Medulla oblongata (tissue), 1 donor: ENCODE measurements around the gene KCNQ2.

ENCODE experiments used
- DNase-seq: peaks from one replicate; pipeline ENCODE4 v3.0.0-alpha.2; 2015; ENCODE audit errors: extremely low spot score

The KCNQ2 gene

DNA sequence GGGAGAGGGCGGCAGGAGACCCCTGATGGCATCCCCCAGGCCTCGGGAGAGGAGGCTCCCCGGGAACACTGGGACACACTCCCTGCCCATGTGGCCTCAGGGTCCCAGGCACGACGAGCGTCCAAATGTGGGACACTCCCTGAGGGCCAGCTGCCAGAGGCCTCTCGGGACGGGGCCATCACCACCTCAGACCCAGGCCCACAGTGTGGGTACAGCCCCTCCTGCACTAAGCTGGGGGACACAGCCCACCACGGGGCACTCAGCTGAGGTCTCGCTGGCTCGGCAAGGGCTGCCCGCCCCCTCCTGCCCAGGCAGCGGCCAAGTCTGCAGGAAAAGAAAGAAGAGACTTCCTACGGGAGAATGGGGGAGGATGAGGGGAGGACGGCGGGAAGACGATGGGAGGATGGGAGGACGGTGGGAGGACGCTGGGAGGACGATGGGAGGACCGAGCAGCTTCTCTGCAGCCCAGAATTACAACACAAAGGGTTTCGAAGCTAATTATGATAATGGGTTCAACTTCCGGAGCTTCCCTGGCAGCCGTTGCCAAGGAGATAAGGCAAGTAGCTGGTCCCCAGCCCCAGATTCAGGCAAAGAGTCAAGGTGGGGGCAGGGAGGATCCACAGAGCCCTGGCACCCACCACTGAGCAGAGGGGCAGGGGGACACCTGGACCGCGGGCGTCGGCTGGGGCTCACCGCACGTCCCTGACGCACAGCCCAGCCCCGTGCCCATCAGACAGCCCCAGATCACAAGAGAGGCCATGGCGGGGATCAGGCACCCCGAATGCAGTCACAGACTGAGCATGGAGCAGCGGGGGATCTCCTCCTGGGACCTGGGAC lies 17.5 kb downstream of the KCNQ2 start:
- DNase-seq = no peak

DNA sequence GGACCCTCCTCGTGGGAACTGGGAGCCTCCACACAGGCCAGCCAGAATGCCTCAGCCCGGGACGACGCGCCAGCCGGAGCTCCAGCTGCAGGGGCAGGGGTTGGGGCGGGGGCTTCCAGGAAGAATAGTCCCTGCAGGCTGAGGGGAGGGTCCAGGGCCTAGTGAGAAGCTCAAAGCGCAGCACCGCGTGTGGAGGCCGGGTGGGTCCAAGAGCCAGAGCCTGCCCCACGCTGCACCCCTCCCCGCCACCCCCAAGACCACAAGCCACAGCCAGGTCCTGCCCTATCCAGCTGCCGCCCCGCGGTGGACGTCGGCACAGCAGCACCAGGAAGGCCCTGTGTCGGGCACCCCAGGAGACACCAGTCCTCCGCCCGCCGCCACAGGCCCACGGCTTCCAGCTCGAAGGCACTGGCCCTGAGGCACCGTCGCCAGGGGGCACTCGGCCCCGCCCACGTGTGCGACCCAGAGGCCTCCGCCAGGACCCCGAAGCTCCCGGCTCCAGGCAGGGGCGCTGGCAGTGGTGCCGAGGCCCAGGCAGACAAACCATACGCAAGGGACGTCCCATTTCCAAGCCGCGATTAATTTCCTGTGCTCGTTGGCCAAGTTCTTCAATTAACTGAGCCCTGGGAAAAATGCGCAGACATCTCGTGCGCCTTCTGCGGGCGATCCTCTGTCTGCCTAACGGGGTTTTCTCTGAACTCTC lies 19.5 kb downstream of the KCNQ2 start:
- DNase-seq = no peak

- DNase-seq = no peak
Observed at GRCh38 chr20:63452341-63452740, 20.1 kb downstream of the KCNQ2 start.

- DNase-seq = no peak
Observed at GRCh38 chr20:63451821-63452220, 20.6 kb downstream of the KCNQ2 start.

GRCh38 chr20:63449796-63450730 lies 22.4 kb downstream of the KCNQ2 start:
- no peak for DNase-seq

DNA sequence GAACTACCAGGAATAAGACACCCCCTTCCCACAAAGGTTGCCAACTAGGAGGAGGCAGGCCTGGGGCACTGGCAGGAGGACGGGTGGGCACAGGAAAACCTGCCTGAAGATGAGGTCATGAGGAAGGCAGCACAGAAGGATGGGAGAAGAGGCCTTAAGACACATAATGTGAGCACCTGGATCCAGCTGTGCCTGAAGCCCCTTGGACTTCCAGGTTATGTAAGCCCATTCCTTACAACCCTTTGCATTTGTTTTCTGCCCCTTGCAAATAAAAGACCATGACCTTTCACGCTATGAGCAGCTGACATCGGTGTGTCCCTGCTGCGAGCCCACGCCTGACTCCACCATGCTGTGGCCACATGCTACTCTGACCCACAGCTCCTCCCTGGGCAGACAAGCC lies 23.4 kb downstream of the KCNQ2 start:
- no peak for DNase-seq

DNA sequence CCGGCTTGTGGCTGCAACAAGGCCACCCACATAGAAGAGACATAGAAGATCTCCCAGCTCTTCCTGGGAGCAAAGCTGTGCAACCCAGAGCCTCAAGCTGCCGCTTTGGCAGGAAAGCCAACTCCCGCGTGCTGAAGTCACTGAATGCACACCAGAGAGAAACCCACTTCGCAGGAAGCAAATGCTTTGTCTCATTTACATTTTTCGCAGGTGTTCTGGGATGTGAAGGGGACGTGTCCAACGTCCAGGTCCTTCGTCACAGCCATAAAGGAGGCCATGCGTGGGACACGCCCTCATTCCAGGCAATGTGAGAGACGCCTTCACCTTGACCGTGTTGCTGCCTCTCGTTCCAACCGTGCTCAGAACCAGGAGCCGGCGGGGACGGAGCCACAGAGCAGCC lies 24.4 kb downstream of the KCNQ2 start:
- DNase-seq = no peak

GRCh38 chr20:63447320-63447719 lies 25.1 kb downstream of the KCNQ2 start:
- DNase-seq = no peak

- no peak for DNase-seq
Observed at GRCh38 chr20:63446216-63447024, 26.0 kb downstream of the KCNQ2 start.

- DNase-seq = no peak
Observed at GRCh38 chr20:63445075-63445734, 27.2 kb downstream of the KCNQ2 start.

DNA sequence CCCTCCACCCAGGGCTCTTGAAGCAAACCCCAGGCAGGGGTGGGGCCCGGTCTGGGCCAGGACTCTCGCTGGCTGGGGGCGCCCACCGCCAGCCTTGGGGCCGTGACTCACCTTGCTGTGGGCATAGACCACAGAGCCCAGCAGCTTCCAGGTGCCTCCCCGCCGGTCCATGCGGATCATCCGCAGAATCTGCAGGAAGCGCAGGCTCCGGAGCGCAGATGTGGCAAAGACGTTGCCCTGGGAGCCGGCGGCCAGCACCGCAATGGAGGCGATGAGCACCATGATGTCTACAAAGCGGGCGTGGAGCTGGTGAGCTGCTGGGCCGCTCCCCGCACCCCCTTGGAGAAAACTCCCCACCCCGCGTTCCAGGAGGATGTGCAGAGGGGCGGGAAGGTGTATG lies 27.9 kb downstream of the KCNQ2 start:
- no peak for DNase-seq

DNA sequence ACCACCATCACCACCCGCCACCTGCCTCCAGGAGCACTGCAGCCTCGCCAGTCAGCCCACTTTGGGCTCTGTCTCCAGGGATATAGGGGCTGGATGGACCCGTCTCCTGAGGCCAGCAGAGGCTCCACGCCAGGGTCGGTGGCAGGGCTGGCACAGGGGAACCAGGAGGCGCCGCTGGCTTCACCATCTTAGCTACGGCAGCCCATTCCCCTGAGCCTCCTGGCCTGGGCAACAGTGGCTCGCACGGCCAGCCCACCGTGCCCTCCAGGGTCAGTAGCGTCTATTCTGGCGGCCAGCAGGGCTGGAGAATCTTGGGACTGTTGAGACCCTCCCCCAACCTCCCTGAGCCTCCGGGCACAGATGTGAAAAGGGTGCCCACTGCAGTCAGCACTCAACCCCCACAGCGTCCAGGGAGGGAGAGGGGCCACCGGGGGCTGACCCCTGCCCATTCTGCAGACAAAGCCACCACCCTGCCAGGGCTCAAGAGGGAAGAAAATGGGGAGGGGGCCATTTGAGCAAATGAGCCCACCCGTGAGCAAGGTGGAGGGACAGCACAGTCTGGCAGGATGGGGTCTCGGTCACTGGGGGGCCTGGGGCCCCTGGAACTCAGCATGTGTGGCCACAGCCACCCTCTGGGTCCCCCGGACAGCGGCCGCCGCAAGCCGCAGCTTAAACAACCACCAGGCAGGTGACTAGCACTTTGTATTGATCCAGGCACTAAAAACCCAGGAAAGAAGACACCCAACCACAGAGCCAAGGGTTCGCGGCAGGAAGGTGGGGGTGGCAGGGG lies 28.7 kb downstream of the KCNQ2 start:
- no peak for DNase-seq

- peak; percentile 23 for DNase-seq
Observed at GRCh38 chr20:63442100-63442493, 30.4 kb downstream of the KCNQ2 start.

DNA sequence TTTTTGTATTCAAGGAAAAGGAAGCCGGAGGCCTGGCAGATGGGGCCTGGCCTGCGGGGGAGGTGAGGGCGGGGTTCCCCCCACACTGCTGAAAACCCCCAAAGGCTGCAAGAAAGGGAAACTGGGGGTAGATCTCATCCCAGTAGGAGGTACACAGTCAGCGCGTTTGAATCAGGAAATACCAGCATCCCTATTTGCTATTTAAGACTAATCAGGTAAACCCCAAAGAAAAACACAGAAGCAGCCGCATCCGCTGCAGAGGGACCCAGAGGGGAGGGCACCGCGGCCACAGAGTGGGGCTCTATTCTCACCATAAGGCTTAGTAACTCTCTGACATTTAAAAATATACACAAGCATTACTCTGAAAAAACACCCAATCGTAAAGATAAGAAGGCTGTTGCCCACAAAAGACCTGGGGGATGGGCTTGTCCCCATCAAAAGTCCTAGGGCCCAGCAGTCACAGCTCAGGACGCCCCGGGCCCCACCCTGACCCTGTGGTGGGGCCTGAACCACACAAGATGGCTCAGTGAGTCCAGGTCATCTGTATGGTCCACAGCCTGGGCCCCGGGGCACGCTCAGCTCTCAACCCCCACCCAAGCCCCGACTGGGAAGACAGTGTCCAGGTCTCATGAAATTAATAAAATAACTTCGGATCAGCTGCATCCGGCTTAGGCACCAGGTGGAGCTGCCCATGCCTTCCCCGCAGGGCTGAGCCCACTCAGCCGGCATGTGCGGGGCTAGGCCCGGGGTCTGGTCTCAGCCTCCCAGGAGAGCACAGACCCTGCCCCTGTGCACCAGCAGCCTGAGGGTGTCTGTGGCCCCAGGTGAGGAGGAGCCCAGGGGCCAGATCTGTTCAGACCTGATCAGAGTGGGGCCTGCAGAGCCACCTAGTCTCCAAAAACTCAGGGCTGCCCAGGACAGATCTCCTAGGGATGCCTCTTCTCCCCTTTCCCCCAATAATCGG lies 31.0 kb downstream of the KCNQ2 start:
- DNase-seq = no peak

GRCh38 chr20:63440366-63440955 lies 32.0 kb downstream of the KCNQ2 start:
- no peak for DNase-seq

GRCh38 chr20:63439866-63440265 lies 32.6 kb downstream of the KCNQ2 start:
- no peak for DNase-seq

DNA sequence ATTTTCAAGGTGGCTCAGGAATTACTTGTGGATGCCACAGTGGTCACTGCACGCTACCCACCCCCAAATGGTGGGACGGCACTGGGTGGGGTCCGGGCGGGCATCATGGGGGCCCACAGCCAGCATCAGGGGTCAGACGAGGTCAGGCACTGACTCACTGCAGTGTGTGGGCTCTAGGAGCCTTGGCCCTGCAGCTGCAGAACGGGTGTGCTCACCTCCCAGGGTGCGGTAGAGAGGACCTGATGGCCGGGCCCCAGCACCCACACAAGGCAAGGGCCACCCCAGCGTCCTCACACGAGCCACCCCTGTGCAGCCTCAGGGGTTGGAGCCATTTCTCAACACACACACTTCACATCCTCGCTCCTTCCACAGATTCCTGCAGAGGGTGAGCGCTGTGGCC lies 34.3 kb downstream of the KCNQ2 start:
- DNase-seq = no peak

GRCh38 chr20:63435552-63435951 lies 36.9 kb downstream of the KCNQ2 start:
- DNase-seq = peak; percentile 17
